CD4-positive, alpha-beta T cell (primary cell): ENCODE measurements around the gene ZCCHC4. TPM values are rescaled to one million over a fixed set of nuclear protein-coding genes. Genes with fewer than 3 reads are reported as not detected.
A peak's percentile ranks its signal among the peaks of the same experiment; 100 is the strongest.
"Not testable (repeated sequence)": the region's sequence is repeated elsewhere in the genome, so short reads cannot be mapped to it uniquely, and the experiment has no call there.

Source experiments
- ATAC-seq: fragments of 200-7000 bp; cut with Tn5 transposase; one replicate; pipeline ENCODE4 v1.10.0; 2022; ENCODE audit warnings: mild to moderate bottlenecking; ENCODE audit not compliant: poor library complexity
- CTCF ChIA-PET: fragments of 350-600 bp; sonication (Branson Sonifier 250); formaldehyde crosslinking; loops from one replicate; lab custom pipeline; 2021; ENCODE audit warnings: antibody characterized with exemption, inconsistent platforms; lab: Charles Lee
- POLR2A ChIA-PET: fragments of 350-600 bp; sonication (Branson Sonifier 250); formaldehyde crosslinking; loops from one replicate; lab custom pipeline; 2021; ENCODE audit warnings: antibody characterized with exemption, inconsistent platforms; lab: Charles Lee
- DNase-seq, 14 experiments: peaks; one replicate each; pipeline ENCODE4 v3.0.0-alpha.2; 2013 to 2020; ENCODE audit warnings: mixed read lengths in 2 of 14
- H3K27ac ChIP-seq, 2 donors: one replicate each; pipeline versions ENCODE4 v1.5.1 to v1.7.0; 2013; ENCODE audit warnings: low read length in 2 of 2, low read depth in 1 of 2, mild to moderate bottlenecking in 1 of 2
- H3K27me3 ChIP-seq, 2 experiments: 1 replicate in 1 of 2; 2 replicates in 1 of 2; pipeline versions ENCODE4 v1.6.1 to v1.7.0; 2013; ENCODE audit warnings: low read length in 2 of 2, control low read depth in 1 of 2, mild to moderate bottlenecking in 1 of 2, moderate library complexity in 1 of 2; ENCODE audit not compliant: insufficient read depth in 2 of 2, control insufficient read depth in 1 of 2
- H3K36me3 ChIP-seq: one replicate; pipeline ENCODE4 v1.6.1; 2013; ENCODE audit warnings: low read length, control low read depth; ENCODE audit not compliant: insufficient read depth
- H3K4me1 ChIP-seq: one replicate; pipeline ENCODE4 v1.6.1; 2013; ENCODE audit warnings: low read length, control low read depth; ENCODE audit not compliant: insufficient read depth
- H3K4me3 ChIP-seq: one replicate; pipeline ENCODE4 v1.5.1; 2013; ENCODE audit warnings: mild to moderate bottlenecking, low read length, moderate library complexity
- H3K9me3 ChIP-seq, 2 experiments: 1 replicate in 1 of 2; 2 replicates in 1 of 2; pipeline versions ENCODE4 v1.6.1 to v1.7.0; 2013; ENCODE audit warnings: low read length in 2 of 2, mild to moderate bottlenecking in 2 of 2, control low read depth in 1 of 2, moderate library complexity in 1 of 2; ENCODE audit not compliant: control insufficient read depth in 1 of 2, insufficient read depth in 1 of 2
- H3K27ac Mint-ChIP-seq: one replicate; pipeline ENCODE4 v1.8.0; 2020; ENCODE audit warnings: mixed read lengths
- H3K27me3 Mint-ChIP-seq: one replicate; pipeline ENCODE4 v1.8.0; 2021; ENCODE audit warnings: mixed read lengths
- H3K36me3 Mint-ChIP-seq: one replicate; pipeline ENCODE4 v1.8.0; 2021; ENCODE audit warnings: low read depth, mixed read lengths
- H3K4me1 Mint-ChIP-seq: one replicate; pipeline ENCODE4 v1.8.0; 2021; ENCODE audit warnings: low read depth, mixed read lengths
- H3K4me3 Mint-ChIP-seq: one replicate; pipeline ENCODE4 v1.8.0; 2020; ENCODE audit warnings: mild to moderate bottlenecking, mixed read lengths
- H3K9me3 Mint-ChIP-seq: one replicate; pipeline ENCODE4 v1.8.0; 2020; ENCODE audit warnings: mixed read lengths
- intact Hi-C, 2 experiments: fragments of 100-400 bp; cut with DNase I in 1 of 2; cut with micrococcal nuclease in 1 of 2; formaldehyde crosslinking; loops; one replicate each; pipeline versions ENCODE4 v1.15.1 to v1.9.0; 2023 to 2025; cut with DNase I, micrococcal nuclease
- total RNA-seq, 174 experiments: library from RNA in 2 of 174; stranded (reverse) in 2 of 174; gene quantifications; one replicate each; pipeline ENCODE4 v1.2.3 and lab custom pipeline; 2021 to 2026
- TF ChIP-seq, protein P1 (sequence below): fragments of 200-600 bp; IDR thresholded peaks from one replicate; pipeline ENCODE4 v1.8.0; 2022; ENCODE audit warnings: antibody characterized with exemption, mild to moderate bottlenecking

ZCCHC4 gene
- total RNA-seq, 2 experiments from 2014 or later, result 6.4 to 6.7 TPM

- ChIA-PET CTCF (interaction anchor here (2.0 kb wide), 1 partner anchor 9 kb away, joined by 8 read pairs; the partner anchor contains the start of gene ZCCHC4), POLR2A (interaction anchor here (1.1 kb wide), 1 partner anchor 9 kb away, joined by 4 read pairs; the partner anchor contains the start of gene ZCCHC4)
- Mint-ChIP-seq H3K27me3 (no peaks in the 10 kb centered on the region), H3K36me3 (peaks cover 69% of the 10 kb centered on the region), H3K9me3 (no peaks in the 10 kb centered on the region), H3K4me1 (no peaks in the 10 kb centered on the region), H3K4me3 (no peak overlapping the region), H3K27ac (no peak overlapping the region)
- DNase-seq (no peak), ATAC-seq (no peak)
- no peak overlapping the region for H3K27ac ChIP-seq
- intact Hi-C loops, result no loop called here
- no peaks in the 10 kb centered on the region for H3K9me3 ChIP-seq
- no peaks in the 10 kb centered on the region for H3K4me1 ChIP-seq
- H3K27me3 ChIP-seq, result no peaks in the 10 kb centered on the region
- H3K36me3 ChIP-seq, result peaks cover 3% of the 10 kb centered on the region
- TF ChIP-seq, protein P1, sequence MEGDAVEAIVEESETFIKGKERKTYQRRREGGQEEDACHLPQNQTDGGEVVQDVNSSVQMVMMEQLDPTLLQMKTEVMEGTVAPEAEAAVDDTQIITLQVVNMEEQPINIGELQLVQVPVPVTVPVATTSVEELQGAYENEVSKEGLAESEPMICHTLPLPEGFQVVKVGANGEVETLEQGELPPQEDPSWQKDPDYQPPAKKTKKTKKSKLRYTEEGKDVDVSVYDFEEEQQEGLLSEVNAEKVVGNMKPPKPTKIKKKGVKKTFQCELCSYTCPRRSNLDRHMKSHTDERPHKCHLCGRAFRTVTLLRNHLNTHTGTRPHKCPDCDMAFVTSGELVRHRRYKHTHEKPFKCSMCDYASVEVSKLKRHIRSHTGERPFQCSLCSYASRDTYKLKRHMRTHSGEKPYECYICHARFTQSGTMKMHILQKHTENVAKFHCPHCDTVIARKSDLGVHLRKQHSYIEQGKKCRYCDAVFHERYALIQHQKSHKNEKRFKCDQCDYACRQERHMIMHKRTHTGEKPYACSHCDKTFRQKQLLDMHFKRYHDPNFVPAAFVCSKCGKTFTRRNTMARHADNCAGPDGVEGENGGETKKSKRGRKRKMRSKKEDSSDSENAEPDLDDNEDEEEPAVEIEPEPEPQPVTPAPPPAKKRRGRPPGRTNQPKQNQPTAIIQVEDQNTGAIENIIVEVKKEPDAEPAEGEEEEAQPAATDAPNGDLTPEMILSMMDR, result no peak
- no peak overlapping the region for H3K4me3 ChIP-seq
These were observed 9.1 kb downstream of the ZCCHC4 start for GRCh38 chr4:25321703-25322102.

DNA sequence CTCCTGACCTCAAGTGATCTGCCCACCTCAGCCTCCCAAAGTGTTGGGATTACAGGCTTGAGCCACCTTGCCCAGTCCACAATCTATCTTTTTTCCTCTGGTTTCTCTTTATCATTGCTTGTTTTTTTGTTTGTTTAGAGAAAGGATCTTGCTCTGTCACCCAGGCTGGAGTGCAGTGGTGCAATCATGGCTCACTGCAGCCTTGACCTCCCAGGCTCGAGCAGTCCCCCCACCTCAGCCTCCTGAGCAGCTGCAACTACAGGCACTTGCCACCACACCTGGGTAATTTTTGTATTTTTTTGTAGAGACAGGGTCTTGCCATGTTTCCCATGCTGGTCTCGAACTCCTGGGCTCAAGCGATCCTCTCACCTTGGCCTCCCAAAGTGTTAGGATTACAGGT, 15.9 kb downstream of the ZCCHC4 start:
- H3K27me3 Mint-ChIP-seq, H3K9me3 Mint-ChIP-seq, H3K9me3 ChIP-seq, CTCF ChIA-PET, H3K4me3 Mint-ChIP-seq, H3K27ac ChIP-seq, H3K36me3 ChIP-seq, H3K4me3 ChIP-seq, intact Hi-C loops, ATAC-seq, H3K27ac Mint-ChIP-seq, H3K27me3 ChIP-seq, DNase-seq, POLR2A ChIA-PET: not testable (repeated sequence)
- H3K4me1 ChIP-seq, result peaks cover 12% of the 10 kb centered on the region
- Mint-ChIP-seq H3K36me3 (peaks cover 25% of the 10 kb centered on the region), H3K4me1 (peaks cover 14% of the 10 kb centered on the region)

GRCh38 chr4:25330335-25330734, 17.8 kb downstream of the ZCCHC4 start:
- Mint-ChIP-seq H3K9me3 (no peaks in the 10 kb centered on the region), H3K4me1 (peaks cover 14% of the 10 kb centered on the region), H3K27ac (peak overlapping the region; percentile 88), H3K36me3 (peaks cover 31% of the 10 kb centered on the region), H3K27me3 (no peaks in the 10 kb centered on the region), H3K4me3 (no peak overlapping the region)
- Histone ChIP-seq H3K27ac (no peak overlapping the region), H3K4me3 (no peak overlapping the region), H3K36me3 (peaks cover 17% of the 10 kb centered on the region), H3K27me3 (no peaks in the 10 kb centered on the region), H3K4me1 (peaks cover 12% of the 10 kb centered on the region), H3K9me3 (no peaks in the 10 kb centered on the region)
- TF ChIP-seq, protein P1, result no peak
- DNase-seq (no peak), ATAC-seq (no peak)
- ChIA-PET CTCF (interaction anchor here (1.0 to 2.3 kb wide), 2 partner anchors 17 to 185 kb away, joined by 3 to 14 read pairs; partner anchors contain the start of gene ZCCHC4), POLR2A (interaction anchor here (1.4 kb wide), 1 partner anchor 18 kb away, joined by 8 read pairs; the partner anchor contains the start of gene ZCCHC4)
- intact Hi-C loops, result no loop called here
